Left renal cortex interstitium (tissue), 4 donors: ENCODE measurements around the gene FBXL7. TPM values are rescaled to one million over a fixed set of nuclear protein-coding genes. Genes with fewer than 3 reads are reported as not detected.

Source experiments
- DNase-seq, 4 donors: peaks; one replicate each; pipeline ENCODE4 v3.0.0-alpha.2; 2013; ENCODE audit warnings: low read depth in 4 of 4, low spot score in 2 of 4, missing footprints in 1 of 4
- polyA plus RNA-seq, 4 donors: library from polyadenylated mRNA; unstranded; fragments of 120-200 nt; gene quantifications; one replicate each; pipeline ENCODE4 v1.2.1, GENCODE V29; 2013; ENCODE audit not compliant: insufficient read length in 4 of 4

Gene FBXL7
- polyA plus RNA-seq, 4 donors = 24.1 to 29.8 (median 26.8) TPM

- DNase-seq = peak in 2 of 4 donors; percentile 57 to 66
Measured at GRCh38 chr5:15501091-15501791, 1.3 kb downstream of the FBXL7 start.

- no peak for DNase-seq
Measured at GRCh38 chr5:15502208-15502607, 2.2 kb downstream of the FBXL7 start.

- DNase-seq = no peak
Measured at GRCh38 chr5:15506146-15506545, 6.2 kb downstream of the FBXL7 start.

- DNase-seq = no peak
Measured at GRCh38 chr5:15506897-15507296, 6.9 kb downstream of the FBXL7 start.

GRCh38 chr5:15510092-15510491, 10.1 kb downstream of the FBXL7 start:
- no peak for DNase-seq

GRCh38 chr5:15510831-15511230, 10.9 kb downstream of the FBXL7 start:
- DNase-seq = no peak

- DNase-seq = no peak
Measured at GRCh38 chr5:15513431-15513830, 13.5 kb downstream of the FBXL7 start.

- no peak for DNase-seq
Measured at GRCh38 chr5:15513911-15514310, 13.9 kb downstream of the FBXL7 start.

GRCh38 chr5:15515229-15515628, 15.2 kb downstream of the FBXL7 start:
- no peak for DNase-seq

GRCh38 chr5:15516486-15516885, 16.5 kb downstream of the FBXL7 start:
- no peak for DNase-seq

- DNase-seq = no peak
Measured at GRCh38 chr5:15518786-15519185, 18.8 kb downstream of the FBXL7 start.

- no peak for DNase-seq
Measured at GRCh38 chr5:15520856-15521255, 20.9 kb downstream of the FBXL7 start.

- DNase-seq = no peak
Measured at GRCh38 chr5:15521381-15522186, 21.6 kb downstream of the FBXL7 start.

GRCh38 chr5:15522187-15522520, 22.2 kb downstream of the FBXL7 start:
- no peak for DNase-seq

- no peak for DNase-seq
Measured at GRCh38 chr5:15524712-15525111, 24.7 kb downstream of the FBXL7 start.

GRCh38 chr5:15525703-15526275, 25.8 kb downstream of the FBXL7 start:
- DNase-seq = no peak

GRCh38 chr5:15526413-15526812, 26.4 kb downstream of the FBXL7 start:
- no peak for DNase-seq

GRCh38 chr5:15528476-15528875, 28.5 kb downstream of the FBXL7 start:
- DNase-seq = no peak

GRCh38 chr5:15529013-15529412, 29.0 kb downstream of the FBXL7 start:
- no peak for DNase-seq

GRCh38 chr5:15529821-15530220, 29.8 kb downstream of the FBXL7 start:
- DNase-seq = no peak

- no peak for DNase-seq
Measured at GRCh38 chr5:15533129-15533893, 33.3 kb downstream of the FBXL7 start.
